Dedifferentiated amniotic fluid mesenchymal stem cell (primary cell): ENCODE data around the gene C9.
"Not testable (repeated sequence)": the region's sequence is repeated elsewhere in the genome, so short reads cannot be mapped to it uniquely, and the experiment has no call there.

Experiments used
- DNase-seq: peaks from one replicate; pipeline ENCODE4 v3.0.0-alpha.2; 2016; ENCODE audit errors: extremely low spot score

Gene C9

DNA sequence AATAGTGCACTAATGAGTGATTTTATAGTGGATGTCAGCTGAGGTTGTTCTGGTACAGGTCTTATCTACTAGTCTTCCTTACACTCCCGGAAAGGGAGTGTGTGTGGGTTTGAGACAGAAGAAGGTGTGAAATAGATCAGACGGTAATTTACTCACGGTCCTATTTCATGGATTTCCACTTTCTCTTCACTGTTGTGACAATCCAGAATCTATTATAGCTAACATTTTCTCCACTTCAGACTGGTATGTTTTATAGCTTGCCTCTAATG lies 7.0 kb upstream of the C9 start:
- DNase-seq: no peak

DNA sequence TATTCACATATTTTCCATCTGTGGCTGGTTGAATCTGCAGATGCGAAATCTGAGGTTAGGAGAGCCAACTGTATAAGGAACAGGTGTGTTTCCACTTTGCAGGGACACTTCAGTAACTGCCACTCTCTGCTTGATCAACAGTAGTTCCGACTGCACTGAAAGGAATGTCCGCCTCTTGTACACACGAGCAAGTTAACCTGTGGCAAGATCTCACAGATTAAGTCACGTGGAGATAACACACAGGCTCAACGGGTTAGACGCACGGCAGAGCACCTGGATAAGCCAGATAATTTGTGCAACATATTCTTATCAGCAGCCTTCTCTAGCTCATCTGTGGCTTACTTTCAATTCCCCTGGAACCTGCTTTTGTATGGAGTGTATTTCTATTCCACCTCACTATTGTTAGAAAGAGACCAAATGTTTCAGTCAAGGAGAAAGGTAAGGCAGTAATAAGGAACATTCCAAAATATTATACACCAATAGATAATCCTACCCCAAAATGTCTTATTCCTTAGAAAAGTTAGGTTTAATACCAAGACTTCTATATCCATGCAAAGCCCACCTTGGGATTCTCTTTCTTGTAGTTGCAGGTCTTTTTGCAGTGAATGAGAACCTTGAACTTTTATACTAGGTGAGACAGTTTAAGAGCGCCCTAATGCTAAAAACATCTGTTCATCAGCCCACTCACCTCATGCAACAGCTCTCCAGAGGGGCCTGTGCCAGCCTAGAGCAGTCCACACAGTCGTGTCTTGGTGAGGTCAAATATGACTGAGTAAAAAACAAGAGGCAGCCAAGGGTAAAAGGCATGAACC lies 6.5 kb upstream of the C9 start:
- no peak for DNase-seq

DNA sequence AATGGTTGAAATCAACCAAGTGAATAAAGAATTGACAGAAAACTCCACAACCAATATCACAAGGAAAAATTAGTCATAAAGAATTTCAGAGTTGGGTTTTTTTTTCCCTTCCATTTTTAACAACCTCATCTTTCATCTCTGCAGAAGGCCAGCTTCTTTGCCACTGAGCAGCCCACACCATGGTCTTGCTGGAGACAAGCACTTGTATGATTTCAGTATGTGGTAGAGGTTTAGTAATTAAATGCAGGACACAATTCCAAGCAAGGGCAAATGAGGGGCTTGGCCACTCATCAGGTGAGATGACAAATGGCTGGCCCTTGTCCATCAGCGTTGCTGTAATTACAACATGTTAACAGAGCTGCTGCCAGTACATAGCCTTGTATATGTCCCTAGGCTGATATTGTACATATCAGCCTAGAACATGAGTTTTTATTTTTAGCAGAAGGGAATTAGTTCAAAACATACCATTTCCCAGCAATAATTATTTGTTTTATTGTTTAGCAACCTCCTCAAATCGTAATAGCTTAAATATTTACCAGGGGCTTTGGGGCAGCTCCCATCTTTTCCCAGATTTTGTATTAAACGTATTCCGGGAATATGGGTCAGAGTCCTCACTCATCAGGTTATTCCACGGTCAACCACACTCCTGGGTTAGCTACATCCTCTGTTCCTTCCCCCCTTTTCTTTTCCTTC lies 5.0 kb upstream of the C9 start:
- DNase-seq: no peak

DNA sequence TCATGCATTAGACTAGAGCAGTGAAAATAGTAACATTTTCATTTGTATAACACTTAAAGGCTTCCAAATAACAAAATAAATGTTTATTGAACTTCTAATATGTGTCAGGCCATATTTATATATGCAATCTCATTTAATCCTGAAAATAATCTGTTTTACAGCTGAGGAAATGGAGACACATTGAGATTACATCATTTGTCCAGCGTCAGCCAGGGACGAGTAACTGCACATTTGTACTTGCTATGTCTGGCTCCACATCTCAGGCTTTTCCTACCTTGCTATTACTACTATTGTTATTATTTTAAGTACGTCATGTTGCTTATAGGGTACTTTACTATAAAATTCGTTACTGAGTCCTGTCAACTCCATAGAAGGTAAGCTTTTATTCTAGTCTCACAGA lies 3.8 kb upstream of the C9 start:
- no peak for DNase-seq

DNA sequence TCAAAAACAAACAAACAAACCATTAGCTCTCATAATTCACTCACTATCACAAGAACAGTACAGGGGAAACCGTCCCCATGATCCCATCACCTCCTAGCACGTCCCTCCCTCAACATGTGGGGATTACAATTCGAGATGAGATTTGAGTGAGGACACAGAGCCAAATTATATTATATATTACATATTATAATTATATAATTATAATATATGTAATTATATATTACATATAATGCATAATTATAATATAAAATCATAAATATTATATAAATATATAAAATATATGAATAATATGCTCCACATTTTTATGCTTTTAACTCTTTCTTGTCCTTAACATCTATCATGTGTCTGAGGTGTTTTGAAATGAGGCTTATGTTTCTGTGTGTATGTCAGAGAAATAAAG lies 3.4 kb upstream of the C9 start:
- DNase-seq: no peak

DNA sequence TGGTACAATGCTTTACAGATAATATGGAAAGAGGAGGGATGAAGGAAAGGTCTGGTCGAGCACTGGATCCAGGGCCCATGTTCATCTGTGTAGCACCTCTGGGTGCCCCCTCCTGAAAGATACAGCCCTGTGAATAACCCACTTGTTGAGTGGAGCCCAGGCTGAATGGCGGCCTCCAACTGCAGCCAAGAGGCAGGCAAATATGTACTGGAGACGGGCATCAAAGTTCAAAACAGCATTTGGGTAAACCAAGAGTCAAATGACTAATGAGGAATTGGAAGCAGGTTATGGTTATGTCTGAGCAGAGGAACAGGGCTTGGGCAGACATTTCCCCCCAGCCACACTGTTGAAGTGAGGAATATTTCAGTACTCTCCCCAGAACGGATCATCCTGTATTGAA lies 1.1 kb downstream of the C9 start:
- no peak for DNase-seq

DNA sequence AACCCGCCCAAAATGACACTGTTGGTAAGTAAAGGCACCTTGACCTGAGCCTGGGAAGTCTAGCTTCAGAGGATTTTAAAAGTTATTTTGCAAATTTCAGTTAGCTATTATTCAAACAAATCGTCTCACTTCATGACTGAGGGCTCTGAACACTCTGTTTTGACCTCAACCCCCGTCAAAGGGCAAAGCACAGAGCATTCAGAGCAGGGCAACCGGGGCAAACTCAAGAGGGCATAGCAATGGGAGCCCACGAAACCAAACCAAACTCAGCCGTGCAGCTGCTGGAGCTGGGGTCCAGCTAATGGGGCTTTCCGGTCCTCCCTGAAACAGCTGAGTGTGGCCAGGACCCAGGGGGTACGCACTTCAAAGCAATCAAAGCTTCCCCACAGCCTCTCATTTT lies 1.6 kb downstream of the C9 start:
- no peak for DNase-seq

DNA sequence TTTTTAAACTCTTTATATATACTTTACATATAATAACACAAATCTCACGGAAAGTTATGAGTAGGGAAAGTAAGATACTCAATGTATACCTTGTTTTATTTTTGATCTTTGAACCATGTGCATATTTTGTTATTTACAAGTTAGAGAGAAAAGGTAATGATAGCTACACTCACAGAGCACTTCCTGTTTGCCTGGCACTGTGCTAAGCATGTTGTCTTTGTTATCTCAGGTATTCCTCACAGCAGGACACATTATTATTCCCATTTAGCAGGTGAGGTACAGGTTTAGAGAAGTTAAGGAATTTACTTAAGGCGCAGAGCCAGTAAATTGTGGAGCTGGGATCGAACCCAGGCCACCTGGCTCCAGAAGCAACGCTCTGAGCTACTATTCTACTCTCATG lies 3.0 kb downstream of the C9 start:
- DNase-seq: no peak

DNA sequence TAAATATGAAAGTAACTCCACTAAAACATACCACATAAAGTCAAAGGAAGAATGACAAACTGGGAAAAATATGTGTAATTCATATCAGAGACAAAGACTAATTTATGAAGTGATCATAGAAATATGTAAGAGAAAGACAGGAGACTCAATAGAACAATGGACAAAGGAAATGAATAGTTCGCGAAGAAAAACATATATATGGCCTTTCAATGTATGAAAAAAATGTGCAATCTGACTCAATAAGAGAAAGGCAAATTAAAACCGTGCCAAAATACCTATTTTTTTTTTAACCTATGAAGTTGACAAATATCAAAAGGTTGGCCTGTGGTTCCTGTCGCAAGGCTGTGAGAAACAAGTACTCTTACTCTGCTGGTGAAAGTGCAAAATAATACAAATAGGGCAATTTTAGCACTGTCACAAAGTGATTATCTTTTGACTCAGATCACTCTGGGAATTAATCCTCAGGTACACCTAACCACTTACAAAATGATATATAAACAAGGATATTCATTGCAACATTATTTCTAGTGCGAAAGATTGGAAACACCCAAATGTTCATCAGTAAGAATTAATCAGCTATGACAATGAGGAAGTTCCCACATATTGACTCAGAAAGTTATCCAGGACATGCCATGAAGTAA lies 3.7 kb downstream of the C9 start:
- no peak for DNase-seq

DNA sequence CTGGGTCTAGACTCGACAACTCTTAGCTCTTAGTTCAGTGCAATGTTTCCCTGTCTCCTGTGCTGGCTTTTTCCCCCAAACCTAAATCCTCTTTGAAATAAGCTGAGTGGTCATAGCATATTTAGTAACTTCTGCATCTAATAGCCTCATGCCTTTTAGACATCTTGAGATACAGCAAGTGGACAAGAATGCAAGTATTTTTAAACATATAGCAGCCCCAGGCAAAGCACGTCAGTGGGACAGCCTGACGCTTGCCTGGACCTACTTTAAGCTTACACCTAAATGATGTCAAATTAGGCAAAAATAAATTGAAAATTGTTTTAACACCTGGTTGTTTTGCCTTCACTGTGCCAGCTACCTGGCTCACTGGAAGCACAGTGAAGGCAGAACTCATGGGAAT lies 8.0 kb downstream of the C9 start:
- DNase-seq: no peak

DNA sequence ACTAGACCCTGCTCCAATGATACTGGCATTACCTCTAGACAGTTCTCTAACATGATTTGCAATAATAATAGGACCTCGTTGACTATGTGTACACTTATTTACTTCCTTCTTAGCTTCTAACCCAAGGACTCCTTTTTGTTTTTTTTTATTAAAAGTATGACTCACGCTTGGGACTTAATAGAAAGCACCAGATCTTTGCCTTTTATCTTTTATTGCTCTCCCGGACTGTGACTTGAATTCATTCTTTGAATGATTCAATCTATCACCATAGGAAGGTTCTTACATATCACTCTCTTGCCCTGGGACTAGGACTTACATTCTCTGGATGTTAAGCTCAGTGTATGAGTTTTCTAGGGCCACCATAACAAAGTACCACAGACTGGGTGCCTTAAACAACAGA lies 9.0 kb downstream of the C9 start:
- DNase-seq: no peak

DNA sequence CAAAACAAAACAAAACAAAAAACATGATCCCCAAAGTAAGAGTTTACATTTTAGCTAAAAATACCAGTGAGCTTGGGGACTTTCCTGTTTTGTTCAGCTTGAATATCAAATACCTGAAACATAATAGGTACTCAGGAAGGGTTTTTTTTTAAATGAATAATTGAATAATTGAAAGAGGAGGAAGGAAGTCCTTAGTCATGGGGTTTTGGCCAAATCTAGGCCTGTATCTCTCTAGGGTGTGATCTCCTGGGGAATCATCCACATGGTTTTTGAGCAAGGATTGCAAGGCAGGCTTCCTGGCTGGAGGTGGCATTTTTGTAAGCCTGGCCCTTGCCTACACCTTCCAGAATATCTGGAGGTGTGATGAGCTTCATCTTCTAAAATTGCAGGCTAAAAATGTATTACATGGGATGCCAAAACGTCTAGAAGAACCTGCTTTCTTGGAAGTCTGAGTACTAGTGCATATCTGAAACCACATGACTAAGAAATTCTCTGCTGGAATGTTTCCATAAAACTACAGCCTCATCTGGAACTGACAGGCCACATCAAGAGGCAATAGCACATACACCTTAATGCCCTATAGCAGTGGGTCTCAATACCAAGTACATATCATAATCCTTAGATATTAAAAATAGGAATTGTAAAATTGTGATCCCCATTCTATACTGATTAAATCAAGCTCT lies 10.4 kb downstream of the C9 start:
- DNase-seq: no peak

DNA sequence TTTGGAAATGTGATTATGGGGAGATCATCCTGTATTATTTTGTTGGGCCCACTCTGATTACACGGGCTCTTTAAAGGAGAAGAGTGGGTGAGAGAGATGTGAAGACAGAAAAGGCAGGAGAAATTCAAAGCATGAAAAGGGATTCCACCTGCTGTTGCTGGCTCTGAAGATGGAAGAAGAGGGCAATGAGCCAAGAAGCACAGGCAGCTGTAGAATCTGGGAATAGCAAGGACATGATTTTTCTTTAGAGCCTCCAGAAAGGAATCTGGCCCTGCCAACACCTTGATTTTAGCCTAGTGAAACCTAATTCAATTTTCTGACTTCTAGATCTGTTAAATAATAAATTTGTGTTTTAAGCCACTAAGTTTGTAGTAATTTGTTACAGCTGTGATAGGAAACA lies 11.3 kb downstream of the C9 start:
- no peak for DNase-seq

DNA sequence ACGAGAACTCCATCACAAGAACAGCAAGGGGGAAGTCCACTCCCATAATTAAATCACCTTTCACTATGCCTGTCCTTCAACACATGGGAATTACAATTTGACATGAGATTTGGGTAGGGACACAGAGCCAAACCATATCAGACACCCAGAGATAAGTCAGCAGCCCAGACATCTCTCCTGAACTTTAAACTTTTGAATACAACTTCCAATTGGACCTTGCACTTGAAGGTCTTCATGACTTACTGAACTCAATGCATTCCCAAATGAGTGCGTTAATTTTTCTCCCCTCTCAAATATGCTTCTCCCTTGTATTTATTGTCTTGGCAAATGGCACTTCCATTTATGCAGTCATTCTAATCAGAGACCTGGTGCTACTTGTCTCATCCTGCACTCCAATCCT lies 12.1 kb downstream of the C9 start:
- DNase-seq: no peak

DNA sequence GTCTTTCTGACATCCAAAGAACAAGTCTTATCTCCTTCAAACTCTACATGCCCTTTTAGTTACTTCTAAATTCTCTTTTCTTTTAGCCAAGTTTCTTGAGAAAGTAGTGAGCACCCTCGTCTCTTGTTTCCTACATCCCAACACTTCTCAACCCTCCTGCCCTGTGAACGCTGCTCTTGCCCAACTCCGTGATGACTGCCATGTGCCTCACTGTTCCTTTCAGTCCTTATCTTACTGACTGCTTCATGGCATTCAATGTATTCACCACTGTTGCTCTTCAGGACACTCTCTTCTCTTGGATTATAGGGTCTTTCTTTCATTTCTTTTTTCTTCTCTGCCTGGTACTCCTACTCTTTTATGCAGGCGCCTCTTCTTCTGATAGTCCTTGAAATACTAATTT lies 14.8 kb downstream of the C9 start:
- no peak for DNase-seq

DNA sequence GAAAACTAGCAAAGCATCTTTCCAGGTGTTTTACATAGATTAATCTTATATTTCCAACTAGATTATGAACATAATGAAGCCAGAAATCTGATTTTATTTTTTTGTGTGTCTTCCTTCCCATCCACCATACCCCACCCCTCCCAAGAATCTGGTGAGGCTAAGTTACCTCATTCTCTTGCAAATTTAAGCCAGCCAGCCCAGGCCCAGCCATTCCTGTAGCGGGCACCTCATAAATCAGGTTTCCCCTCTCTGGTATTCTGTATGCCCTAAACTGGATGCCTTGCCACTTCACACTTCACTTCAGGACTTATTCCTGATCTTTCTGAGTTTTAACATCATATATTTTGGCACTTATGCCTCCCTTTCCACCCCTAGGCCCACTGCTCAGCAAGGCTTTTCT lies 21.8 kb downstream of the C9 start:
- no peak for DNase-seq

DNA sequence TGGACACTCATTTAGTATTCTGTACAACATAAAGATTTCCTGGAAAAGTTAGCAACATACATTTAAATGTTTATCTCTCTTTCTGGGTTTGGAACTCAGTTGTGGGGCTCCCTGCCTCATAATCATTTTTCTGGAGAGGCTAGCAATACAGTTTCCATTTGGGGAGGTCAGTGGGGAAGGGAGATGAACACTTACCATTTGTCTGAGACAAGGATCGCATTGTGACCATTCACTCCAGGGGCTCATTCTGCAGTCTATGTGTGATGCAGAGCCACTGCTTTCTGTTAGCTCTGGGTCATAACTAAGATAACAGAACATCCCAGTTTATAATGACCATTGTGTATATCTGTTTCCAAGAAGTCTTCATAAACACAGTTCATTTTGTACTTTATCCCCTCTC lies 22.4 kb downstream of the C9 start:
- no peak for DNase-seq

DNA sequence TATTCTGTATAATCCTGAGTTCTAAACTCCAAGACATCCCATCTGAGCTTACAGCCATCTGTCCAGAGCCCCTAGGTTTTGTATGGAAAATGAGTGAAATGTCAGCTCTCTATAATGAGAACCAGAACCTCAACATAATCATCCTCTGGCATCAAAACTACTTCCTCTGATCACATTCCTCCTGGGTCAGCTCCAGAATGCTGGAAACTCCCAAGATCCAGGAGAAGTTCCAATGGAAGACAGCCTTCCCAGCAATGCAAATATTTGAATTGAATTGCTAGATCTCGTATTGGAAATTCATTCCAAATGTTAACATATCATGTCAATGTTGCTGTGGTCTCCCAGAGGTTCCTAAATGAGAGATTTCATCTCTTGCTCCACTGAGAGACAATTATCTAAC lies 23.8 kb downstream of the C9 start:
- no peak for DNase-seq

DNA sequence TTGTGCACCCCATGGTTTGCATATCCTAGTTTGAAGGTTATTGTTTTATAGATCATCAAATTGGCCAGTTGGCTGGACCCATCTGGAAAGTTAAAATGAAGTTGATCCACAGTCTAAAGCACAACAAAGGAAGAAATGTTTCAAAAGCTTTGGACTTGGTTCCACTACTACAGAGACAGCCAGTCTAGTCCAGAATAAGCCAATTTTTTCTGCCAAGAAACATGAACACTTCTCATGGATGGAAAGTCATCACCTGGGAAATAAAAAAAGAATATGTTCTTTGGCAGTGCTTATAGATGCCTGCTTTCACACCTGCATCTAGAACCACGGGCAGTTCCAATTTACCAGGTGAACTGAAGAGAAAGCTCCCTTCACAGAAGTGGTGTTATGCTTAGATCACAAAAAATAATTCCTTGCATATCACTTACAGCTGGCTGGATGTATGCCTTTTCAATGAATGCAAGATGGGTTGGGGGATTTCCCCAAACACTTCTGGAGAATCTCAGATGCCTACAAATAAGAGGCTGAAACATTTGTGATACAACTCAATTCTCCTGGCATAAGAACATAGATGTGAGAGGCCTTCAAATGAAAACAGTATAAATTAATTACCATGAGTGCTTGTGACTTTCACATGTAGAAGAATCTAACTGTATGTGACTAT lies 26.9 kb downstream of the C9 start:
- DNase-seq: no peak

DNA sequence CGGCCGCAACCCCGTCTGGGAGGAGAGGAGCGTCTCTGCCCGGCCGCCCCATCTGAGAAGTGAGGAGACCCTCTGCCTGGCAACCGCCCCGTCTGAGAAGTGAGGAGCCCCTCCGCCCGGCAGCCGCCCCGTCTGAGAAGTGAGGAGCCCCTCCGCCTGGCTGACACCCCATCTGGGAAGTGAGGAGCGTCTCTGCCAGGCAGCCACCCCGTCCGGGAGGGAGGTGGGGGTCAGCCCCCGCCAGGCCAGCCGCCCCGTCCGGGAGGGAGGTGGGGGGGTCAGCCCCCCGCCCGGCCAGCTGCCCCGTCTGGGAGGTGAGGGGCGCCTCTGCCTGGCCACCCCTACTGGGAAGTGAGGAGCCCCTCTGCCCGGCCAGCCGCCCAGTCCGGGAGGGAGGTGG lies 30.0 kb downstream of the C9 start:
- DNase-seq: not testable (repeated sequence)

DNA sequence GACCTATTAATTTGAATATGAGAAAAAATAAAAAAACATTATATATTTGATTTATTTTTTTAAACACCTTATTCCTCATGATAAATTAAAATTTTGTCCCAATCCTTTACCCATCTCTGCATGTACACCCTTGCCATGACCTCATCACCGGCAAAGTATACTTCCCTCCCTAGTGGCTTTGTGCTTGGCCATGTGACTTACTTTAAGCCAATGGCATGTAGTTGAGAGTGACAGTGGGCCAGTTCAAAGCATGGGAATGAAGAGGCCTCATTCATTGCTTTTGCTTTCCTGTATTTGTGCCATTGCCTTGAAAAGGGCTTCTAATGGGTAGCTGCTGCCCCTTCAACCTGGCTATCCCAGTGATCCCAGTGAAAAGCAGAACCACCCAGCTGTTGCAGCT lies 31.2 kb downstream of the C9 start:
- no peak for DNase-seq

DNA sequence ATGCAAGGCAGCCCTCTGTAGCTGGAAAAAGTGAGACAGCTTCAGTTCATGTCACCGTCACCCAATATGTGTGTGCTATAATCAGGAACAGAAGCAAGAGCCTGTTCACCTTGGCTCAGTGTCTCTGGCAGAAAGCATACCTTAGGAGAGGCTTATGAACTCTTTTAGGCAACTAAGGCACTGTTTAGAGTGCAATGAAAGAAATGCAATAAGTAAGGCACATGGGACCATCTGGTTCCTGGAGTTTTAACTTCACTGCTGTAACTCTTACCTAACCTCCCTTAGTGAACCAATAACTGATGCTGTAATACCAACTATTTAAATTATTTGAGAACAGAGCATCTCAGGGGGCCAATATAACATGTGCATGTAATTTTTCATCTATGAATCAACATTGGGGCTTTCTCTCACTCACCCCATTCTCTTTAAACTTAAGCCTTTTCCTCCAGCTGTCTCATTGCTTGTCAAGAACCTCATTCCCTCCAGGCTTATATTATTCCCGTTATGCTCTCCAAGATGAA lies 32.4 kb downstream of the C9 start:
- no peak for DNase-seq
